ENCODE results near the gene C9orf72.

C9orf72 gene

GRCh38 chr9:27537756-27538155 is 35.5 kb downstream of the C9orf72 start:
- no peak for DNase-seq

GRCh38 chr9:27537027-27537435 is 36.2 kb downstream of the C9orf72 start:
- no peak for DNase-seq

- DNase-seq = no peak
These were observed 37.1 kb downstream of the C9orf72 start for GRCh38 chr9:27536168-27536567.

GRCh38 chr9:27535701-27536118 is 37.6 kb downstream of the C9orf72 start:
- DNase-seq = no peak

- DNase-seq = no peak
These were observed 38.5 kb downstream of the C9orf72 start for GRCh38 chr9:27534658-27535209.

GRCh38 chr9:27534131-27534530 is 39.1 kb downstream of the C9orf72 start:
- no peak for DNase-seq

- no peak for DNase-seq
These were observed 40.0 kb downstream of the C9orf72 start for GRCh38 chr9:27533311-27533710.

- no peak for DNase-seq
These were observed 41.2 kb downstream of the C9orf72 start for GRCh38 chr9:27532046-27532445.

GRCh38 chr9:27530915-27531755 is 42.1 kb downstream of the C9orf72 start:
- no peak for DNase-seq

GRCh38 chr9:27529316-27530278 is 43.7 kb downstream of the C9orf72 start, which contains the start of gene MOB3B:
Gene MOB3B, minus strand, starts transcription at chr9:27529814. Its CDS starts 74,264 bp downstream, at chr9:27455550.
- DNase-seq = peak; percentile 73

- peak; percentile 69 for DNase-seq
These were observed 44.4 kb downstream of the C9orf72 start for GRCh38 chr9:27528886-27529315.

- DNase-seq = peak; percentile 55
These were observed 45.0 kb downstream of the C9orf72 start for GRCh38 chr9:27528076-27528885.

- DNase-seq = no peak
These were observed 45.6 kb downstream of the C9orf72 start for GRCh38 chr9:27527702-27528075.

- DNase-seq = no peak
These were observed 49.0 kb downstream of the C9orf72 start, which contains the start of gene IFNK for GRCh38 chr9:27524236-27524635. Gene IFNK, plus strand, starts transcription at chr9:27524290. Its CDS starts 47 bp downstream, at chr9:27524337.

GRCh38 chr9:27523141-27523540 is 50.1 kb downstream of the C9orf72 start:
- DNase-seq = no peak

- DNase-seq = no peak
These were observed 52.3 kb downstream of the C9orf72 start for GRCh38 chr9:27520986-27521385.

- no peak for DNase-seq
These were observed 53.5 kb downstream of the C9orf72 start for GRCh38 chr9:27519466-27520465.

GRCh38 chr9:27518809-27519208 is 54.5 kb downstream of the C9orf72 start:
- DNase-seq = no peak

GRCh38 chr9:27518006-27518405 is 55.3 kb downstream of the C9orf72 start:
- no peak for DNase-seq

GRCh38 chr9:27514551-27514950 is 58.7 kb downstream of the C9orf72 start:
- no peak for DNase-seq

- DNase-seq = no peak
These were observed 61.5 kb downstream of the C9orf72 start for GRCh38 chr9:27511771-27512170.
